ENCODE results near the gene SLC25A21.

The SLC25A21 gene

GRCh38 chr14:36805131-36805559, 367.3 kb downstream of the SLC25A21 start:
- TF ChIP-seq FOXP2 (optimal IDR thresholded peaks at IDR 0.05; ENCODE audit: borderline replicate concordance, extremely low read depth, extremely low read length, insufficient read depth), result peak; percentile 40
- no peak for TF ChIP-seq SIN3A (IDR thresholded peaks at IDR 0.05; ENCODE audit: borderline replicate concordance, insufficient read depth, low read length)

GRCh38 chr14:36797634-36798033, 374.8 kb downstream of the SLC25A21 start:
- no peak for TF ChIP-seq POLR2AphosphoS5 (IDR thresholded peaks at IDR 0.05; ENCODE audit: low read depth, low read length)
- no peak for TF ChIP-seq FOXP2 (optimal IDR thresholded peaks at IDR 0.05; ENCODE audit: borderline replicate concordance, extremely low read depth, extremely low read length, insufficient read depth)

DNA sequence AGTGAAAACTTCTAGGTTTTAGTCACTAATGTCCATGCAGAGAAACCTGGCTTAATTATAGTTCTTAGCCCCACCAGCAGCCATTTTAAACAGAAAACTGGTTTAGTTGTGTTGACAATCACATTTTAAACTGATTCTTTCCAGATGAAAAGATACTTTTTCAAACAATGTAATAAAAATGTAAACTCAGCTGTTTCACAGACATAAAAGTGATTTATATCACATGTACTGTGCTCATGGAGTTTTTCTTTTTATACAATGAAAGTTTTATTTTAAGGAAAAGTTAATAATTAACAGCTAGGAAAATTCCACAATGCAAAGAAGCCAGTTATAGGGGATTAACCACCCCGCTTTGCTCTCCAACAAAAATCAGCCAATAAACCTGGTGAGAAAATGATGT, 381.0 kb downstream of the SLC25A21 start:
- no peak for TF ChIP-seq SIN3A (IDR thresholded peaks at IDR 0.05; ENCODE audit: borderline replicate concordance, insufficient read depth, low read length)
- TF ChIP-seq POLR2AphosphoS5 (IDR thresholded peaks at IDR 0.05; ENCODE audit: low read depth, low read length), result no peak
- no peak for TF ChIP-seq FOXP2 (optimal IDR thresholded peaks at IDR 0.05; ENCODE audit: borderline replicate concordance, extremely low read depth, extremely low read length, insufficient read depth)
- TF ChIP-seq, protein P1, sequence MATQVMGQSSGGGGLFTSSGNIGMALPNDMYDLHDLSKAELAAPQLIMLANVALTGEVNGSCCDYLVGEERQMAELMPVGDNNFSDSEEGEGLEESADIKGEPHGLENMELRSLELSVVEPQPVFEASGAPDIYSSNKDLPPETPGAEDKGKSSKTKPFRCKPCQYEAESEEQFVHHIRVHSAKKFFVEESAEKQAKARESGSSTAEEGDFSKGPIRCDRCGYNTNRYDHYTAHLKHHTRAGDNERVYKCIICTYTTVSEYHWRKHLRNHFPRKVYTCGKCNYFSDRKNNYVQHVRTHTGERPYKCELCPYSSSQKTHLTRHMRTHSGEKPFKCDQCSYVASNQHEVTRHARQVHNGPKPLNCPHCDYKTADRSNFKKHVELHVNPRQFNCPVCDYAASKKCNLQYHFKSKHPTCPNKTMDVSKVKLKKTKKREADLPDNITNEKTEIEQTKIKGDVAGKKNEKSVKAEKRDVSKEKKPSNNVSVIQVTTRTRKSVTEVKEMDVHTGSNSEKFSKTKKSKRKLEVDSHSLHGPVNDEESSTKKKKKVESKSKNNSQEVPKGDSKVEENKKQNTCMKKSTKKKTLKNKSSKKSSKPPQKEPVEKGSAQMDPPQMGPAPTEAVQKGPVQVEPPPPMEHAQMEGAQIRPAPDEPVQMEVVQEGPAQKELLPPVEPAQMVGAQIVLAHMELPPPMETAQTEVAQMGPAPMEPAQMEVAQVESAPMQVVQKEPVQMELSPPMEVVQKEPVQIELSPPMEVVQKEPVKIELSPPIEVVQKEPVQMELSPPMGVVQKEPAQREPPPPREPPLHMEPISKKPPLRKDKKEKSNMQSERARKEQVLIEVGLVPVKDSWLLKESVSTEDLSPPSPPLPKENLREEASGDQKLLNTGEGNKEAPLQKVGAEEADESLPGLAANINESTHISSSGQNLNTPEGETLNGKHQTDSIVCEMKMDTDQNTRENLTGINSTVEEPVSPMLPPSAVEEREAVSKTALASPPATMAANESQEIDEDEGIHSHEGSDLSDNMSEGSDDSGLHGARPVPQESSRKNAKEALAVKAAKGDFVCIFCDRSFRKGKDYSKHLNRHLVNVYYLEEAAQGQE (IDR thresholded peaks at IDR 0.05; ENCODE audit: insufficient read depth in 1 of 2, low read depth in 2 of 2, low read length in 2 of 2), result no peak
- TF ChIP-seq TAF1 (IDR thresholded peaks at IDR 0.05; ENCODE audit: borderline replicate concordance, insufficient read depth, low read length), result no peak

GRCh38 chr14:36785511-36785910, 386.9 kb downstream of the SLC25A21 start:
- TF ChIP-seq, protein P1 (IDR thresholded peaks at IDR 0.05; ENCODE audit: insufficient read depth in 1 of 2, low read depth in 2 of 2, low read length in 2 of 2), result no peak
- TF ChIP-seq SIN3A (IDR thresholded peaks at IDR 0.05; ENCODE audit: borderline replicate concordance, insufficient read depth, low read length) (no peak), FOXP2 (optimal IDR thresholded peaks at IDR 0.05; ENCODE audit: borderline replicate concordance, extremely low read depth, extremely low read length, insufficient read depth) (no peak), POLR2AphosphoS5 (IDR thresholded peaks at IDR 0.05; ENCODE audit: low read depth, low read length) (no peak), TAF1 (IDR thresholded peaks at IDR 0.05; ENCODE audit: borderline replicate concordance, insufficient read depth, low read length) (no peak)

DNA sequence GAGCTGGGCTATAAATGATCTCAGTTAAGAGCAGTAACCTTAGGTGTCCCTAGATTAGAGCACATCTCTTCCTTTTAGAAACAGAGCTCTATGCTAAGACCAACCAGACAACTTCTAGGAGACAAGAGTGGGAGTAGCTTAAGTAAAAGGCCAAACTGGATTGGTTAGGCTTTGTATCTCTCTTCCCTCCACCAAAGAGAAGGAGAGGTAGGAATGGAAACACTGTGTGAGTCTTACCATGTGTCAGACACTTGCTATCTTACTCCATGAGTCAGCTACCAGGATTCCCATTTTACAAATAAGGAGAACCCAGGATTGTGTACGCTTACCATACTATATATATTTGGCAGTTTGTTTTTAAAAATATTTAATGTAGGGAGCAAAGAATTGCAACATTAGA, 387.9 kb downstream of the SLC25A21 start:
- TF ChIP-seq, protein P1 (IDR thresholded peaks at IDR 0.05; ENCODE audit: insufficient read depth in 1 of 2, low read depth in 2 of 2, low read length in 2 of 2), result no peak
- no peak for TF ChIP-seq SIN3A (IDR thresholded peaks at IDR 0.05; ENCODE audit: borderline replicate concordance, insufficient read depth, low read length)
- TF ChIP-seq FOXP2 (optimal IDR thresholded peaks at IDR 0.05; ENCODE audit: borderline replicate concordance, extremely low read depth, extremely low read length, insufficient read depth), result no peak
- no peak for TF ChIP-seq POLR2AphosphoS5 (IDR thresholded peaks at IDR 0.05; ENCODE audit: low read depth, low read length)
- no peak for TF ChIP-seq TAF1 (IDR thresholded peaks at IDR 0.05; ENCODE audit: borderline replicate concordance, insufficient read depth, low read length)

DNA sequence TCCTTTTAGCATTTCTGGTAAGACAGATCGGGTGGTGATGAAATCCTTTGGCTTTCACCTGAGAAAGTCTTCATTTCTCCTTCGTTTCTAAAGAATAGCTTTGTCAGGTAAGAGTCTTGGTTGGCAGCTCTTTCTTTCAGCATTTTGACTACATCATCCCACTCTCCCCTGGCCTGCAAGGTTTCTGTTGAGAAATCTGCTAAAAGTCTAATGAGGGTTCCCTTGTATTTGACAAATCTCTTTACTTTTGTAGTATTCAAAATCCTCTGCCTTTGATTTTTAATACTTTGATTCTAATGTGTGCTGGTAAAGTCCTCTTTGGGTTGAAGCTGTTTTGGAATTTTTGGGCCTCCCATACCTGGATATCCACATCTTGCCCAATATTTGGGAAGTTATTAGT, 390.5 kb downstream of the SLC25A21 start:
- TF ChIP-seq SIN3A (IDR thresholded peaks at IDR 0.05; ENCODE audit: borderline replicate concordance, insufficient read depth, low read length), result no peak
- TF ChIP-seq FOXP2 (optimal IDR thresholded peaks at IDR 0.05; ENCODE audit: borderline replicate concordance, extremely low read depth, extremely low read length, insufficient read depth), result no peak
- TF ChIP-seq POLR2AphosphoS5 (IDR thresholded peaks at IDR 0.05; ENCODE audit: low read depth, low read length), result no peak
- no peak for TF ChIP-seq TAF1 (IDR thresholded peaks at IDR 0.05; ENCODE audit: borderline replicate concordance, insufficient read depth, low read length)
- TF ChIP-seq, protein P1 (IDR thresholded peaks at IDR 0.05; ENCODE audit: insufficient read depth in 1 of 2, low read depth in 2 of 2, low read length in 2 of 2), result no peak
